Measurements from ENCODE around the gene PTGDS.

- TF ChIP-seq JUN (CRISPR knock-in tag; IDR thresholded peaks at IDR 0.05) (no peak), KAT7 (CRISPR knock-in tag; IDR thresholded peaks at IDR 0.05; ENCODE audit: borderline replicate concordance) (no peak), ATF1 (CRISPR knock-in tag; IDR thresholded peaks at IDR 0.05) (no peak), CREB1 (CRISPR knock-in tag; IDR thresholded peaks at IDR 0.05) (no peak), CTCF (IDR thresholded peaks at IDR 0.05) (no peak), PREB (CRISPR knock-in tag; IDR thresholded peaks at IDR 0.05; ENCODE audit: borderline replicate concordance) (no peak), PRDM15 (CRISPR knock-in tag; IDR thresholded peaks at IDR 0.05) (no peak)
Observed at GRCh38 chr9:136994180-136994887, 17.0 kb downstream of the PTGDS start.
